NB4 (cell line): ENCODE data around the gene NR3C2.

Source experiments
- POLR2A ChIP-seq: IDR thresholded peaks from 2 replicates; pipeline ENCODE4 v1.6.1; 2011; ENCODE audit warnings: mild to moderate bottlenecking; ENCODE audit not compliant: insufficient read length; ENCODE audit errors: extremely low read depth
- TF ChIP-seq, protein P1 (sequence below): IDR thresholded peaks from one replicate; pipeline ENCODE4 v1.5.1; 2012; ENCODE audit warnings: low read depth, low read length
- TF ChIP-seq, protein P2 (sequence below): IDR thresholded peaks from 2 replicates; pipeline ENCODE4 v1.6.1; 2011; ENCODE audit warnings: low read depth, low read length

DNA sequence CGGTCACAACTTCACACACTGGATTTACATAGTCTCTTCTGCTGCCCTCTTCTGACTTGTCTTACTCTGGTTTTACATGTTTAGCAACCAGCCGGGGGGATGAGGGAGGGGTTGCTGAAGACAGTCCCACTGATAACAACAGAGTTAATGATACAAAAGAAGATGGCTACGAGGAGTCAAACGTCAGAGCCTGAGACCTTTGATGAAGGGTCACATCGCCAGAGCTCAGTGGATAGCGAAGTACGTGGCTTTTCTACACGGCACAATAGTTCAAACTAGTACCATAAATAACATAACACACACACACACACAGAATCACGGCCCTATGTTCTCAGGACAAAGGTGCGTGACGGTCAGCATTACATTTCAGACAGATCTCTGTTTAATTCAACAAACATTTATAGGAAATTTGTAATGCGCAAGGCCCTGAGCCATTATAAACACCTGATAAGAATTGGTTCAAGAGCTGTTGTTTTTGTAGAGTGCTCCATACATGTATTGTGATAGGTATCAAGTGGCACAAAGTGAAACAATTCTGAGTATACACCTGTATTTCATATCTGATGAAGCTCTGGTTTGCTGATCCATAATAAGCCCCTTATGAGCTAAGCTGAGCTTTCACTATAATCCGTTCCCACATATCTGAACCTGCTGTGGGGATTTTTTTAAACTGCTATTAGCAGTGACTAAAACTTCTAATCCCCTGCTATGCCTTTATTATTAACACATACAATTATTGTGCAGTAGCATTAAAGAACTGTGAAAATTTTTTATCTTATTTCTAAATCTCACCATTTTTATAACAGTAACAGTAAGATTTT is 100.0 kb downstream of the NR3C2 start:
- TF ChIP-seq POLR2A = no peak
- TF ChIP-seq, protein P1, sequence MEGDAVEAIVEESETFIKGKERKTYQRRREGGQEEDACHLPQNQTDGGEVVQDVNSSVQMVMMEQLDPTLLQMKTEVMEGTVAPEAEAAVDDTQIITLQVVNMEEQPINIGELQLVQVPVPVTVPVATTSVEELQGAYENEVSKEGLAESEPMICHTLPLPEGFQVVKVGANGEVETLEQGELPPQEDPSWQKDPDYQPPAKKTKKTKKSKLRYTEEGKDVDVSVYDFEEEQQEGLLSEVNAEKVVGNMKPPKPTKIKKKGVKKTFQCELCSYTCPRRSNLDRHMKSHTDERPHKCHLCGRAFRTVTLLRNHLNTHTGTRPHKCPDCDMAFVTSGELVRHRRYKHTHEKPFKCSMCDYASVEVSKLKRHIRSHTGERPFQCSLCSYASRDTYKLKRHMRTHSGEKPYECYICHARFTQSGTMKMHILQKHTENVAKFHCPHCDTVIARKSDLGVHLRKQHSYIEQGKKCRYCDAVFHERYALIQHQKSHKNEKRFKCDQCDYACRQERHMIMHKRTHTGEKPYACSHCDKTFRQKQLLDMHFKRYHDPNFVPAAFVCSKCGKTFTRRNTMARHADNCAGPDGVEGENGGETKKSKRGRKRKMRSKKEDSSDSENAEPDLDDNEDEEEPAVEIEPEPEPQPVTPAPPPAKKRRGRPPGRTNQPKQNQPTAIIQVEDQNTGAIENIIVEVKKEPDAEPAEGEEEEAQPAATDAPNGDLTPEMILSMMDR = no peak
- TF ChIP-seq, protein P2, sequence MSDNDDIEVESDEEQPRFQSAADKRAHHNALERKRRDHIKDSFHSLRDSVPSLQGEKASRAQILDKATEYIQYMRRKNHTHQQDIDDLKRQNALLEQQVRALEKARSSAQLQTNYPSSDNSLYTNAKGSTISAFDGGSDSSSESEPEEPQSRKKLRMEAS = no peak
